GM12891 (cell line): ENCODE data around the gene ME3.

Experiments used
- DNase-seq: peaks from one replicate; pipeline ENCODE4 v3.0.0; 2011; ENCODE audit warnings: low spot score; ENCODE audit not compliant: insufficient read length
- FAIRE-seq: peaks from 2 replicates; lab custom pipeline; 2011; peaks lifted over from hg19 to GRCh38; lab: Jason Lieb, UNC
- PAX5 ChIP-seq: IDR thresholded peaks from 2 replicates; pipeline ENCODE4 v1.6.1; 2011; ENCODE audit warnings: low read length, moderate library complexity, mild to moderate bottlenecking; ENCODE audit not compliant: insufficient read depth, severe bottlenecking
- POLR2A ChIP-seq: IDR thresholded peaks from 2 replicates; pipeline ENCODE4 v1.6.1; 2011; ENCODE audit warnings: low read depth, low read length, control low read depth
- POLR2AphosphoS5 ChIP-seq: IDR thresholded peaks from 2 replicates; pipeline ENCODE4 v1.6.1; 2011; ENCODE audit warnings: low read depth, low read length, control low read depth
- POU2F2 ChIP-seq: IDR thresholded peaks from 2 replicates; pipeline ENCODE4 v1.6.1; 2011; ENCODE audit warnings: low read depth, mild to moderate bottlenecking, control low read depth, low read length, moderate library complexity
- SPI1 ChIP-seq: IDR thresholded peaks from 2 replicates; pipeline ENCODE4 v1.6.1; 2011; ENCODE audit warnings: low read depth, low read length, control low read depth
- TAF1 ChIP-seq: IDR thresholded peaks from 2 replicates; pipeline ENCODE4 v1.6.1; 2011; ENCODE audit warnings: low read depth, low read length, control low read depth

ME3 gene

GRCh38 chr11:86695373-86695772 is 23.0 kb upstream of the ME3 start:
- FAIRE-seq (no peak), DNase-seq (no peak)
- TF ChIP-seq TAF1 (no peak), PAX5 (no peak), SPI1 (no peak), POLR2A (no peak), POU2F2 (no peak)

DNA sequence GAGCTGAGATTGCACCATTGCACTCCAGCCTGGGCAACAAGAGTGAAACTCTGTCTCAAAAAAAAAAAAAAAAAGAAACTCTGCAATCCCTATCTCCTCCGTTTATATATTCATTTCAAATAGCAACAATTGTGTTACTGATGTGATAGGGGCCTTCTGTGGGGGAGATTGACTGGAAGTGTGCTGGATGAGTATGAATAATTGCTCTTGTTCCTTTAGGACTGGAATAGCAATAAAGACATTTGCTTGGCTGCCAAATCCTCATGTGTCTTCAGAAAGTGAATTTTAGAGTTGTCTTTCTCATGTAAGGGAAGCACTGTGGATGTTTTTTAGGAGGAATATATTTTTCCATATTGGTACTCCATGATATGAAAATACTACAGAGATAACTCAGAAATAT is 21.1 kb upstream of the ME3 start:
- TF ChIP-seq POLR2AphosphoS5 (no peak), POLR2A (no peak), PAX5 (no peak), POU2F2 (no peak), TAF1 (no peak), SPI1 (no peak)
- no peak for FAIRE-seq

GRCh38 chr11:86692746-86693145 is 20.3 kb upstream of the ME3 start:
- DNase-seq (no peak), FAIRE-seq (no peak)
- no peak for TF ChIP-seq POLR2AphosphoS5
- TF ChIP-seq POLR2A = no peak
- no peak for TF ChIP-seq PAX5
- TF ChIP-seq POU2F2 = no peak
- no peak for TF ChIP-seq SPI1
- no peak for TF ChIP-seq TAF1

More for the DNA sequence above, 21.1 kb upstream of the ME3 start:
- no peak for DNase-seq

- no peak for DNase-seq
- no peak for FAIRE-seq
- TF ChIP-seq TAF1 (no peak), PAX5 (no peak), POU2F2 (no peak), POLR2AphosphoS5 (no peak), SPI1 (no peak), POLR2A (no peak)
These were observed 19.9 kb upstream of the ME3 start for GRCh38 chr11:86692317-86692716.

DNA sequence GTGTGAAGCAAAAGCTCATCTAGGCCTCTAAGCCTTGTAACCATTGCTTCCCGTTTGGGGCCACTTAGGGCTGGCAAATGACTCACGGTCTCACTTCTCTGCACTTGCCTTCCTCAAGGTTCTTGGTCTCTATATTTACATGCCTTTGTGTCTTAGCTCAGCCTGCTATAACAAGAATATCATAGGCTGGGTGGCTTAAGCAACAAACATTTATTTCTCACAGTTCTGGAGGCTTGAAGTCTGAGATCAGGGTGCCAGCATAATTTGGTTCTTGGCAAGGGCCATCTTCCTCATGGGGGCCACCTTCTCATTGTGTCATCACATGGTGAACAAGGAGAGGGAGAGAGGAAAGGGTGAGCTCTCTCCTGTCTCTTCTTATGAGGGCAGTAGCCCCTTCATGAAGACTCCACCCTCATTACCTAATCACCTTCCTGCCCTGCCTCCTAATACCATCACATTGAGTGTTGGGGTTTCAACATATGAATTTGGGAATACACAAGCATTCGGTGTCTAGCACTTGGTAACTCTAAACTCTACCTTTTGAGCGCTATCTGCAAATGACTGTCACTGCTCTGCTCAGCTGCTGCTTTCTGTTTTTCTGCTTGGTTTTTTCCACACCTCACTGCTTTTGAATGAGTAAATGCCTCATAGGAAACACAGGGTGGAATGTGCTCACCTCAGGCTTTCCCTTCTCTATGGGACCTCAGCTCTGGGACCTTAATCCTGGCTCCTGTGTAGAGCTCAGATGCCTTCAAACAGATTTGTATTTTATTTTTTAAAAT is 16.2 kb upstream of the ME3 start:
- DNase-seq (no peak), FAIRE-seq (peak; percentile 64)
- TF ChIP-seq SPI1 = peak; percentile 29; the same call in 1 of the 2 replicates
- TF ChIP-seq POLR2AphosphoS5 = no peak
- no peak for TF ChIP-seq POLR2A

GRCh38 chr11:86687185-86687778 is 14.9 kb upstream of the ME3 start:
- DNase-seq = no peak
- FAIRE-seq = no peak
- TF ChIP-seq POU2F2 (no peak), TAF1 (no peak), PAX5 (no peak), POLR2A (no peak), POLR2AphosphoS5 (no peak), SPI1 (no peak)

DNA sequence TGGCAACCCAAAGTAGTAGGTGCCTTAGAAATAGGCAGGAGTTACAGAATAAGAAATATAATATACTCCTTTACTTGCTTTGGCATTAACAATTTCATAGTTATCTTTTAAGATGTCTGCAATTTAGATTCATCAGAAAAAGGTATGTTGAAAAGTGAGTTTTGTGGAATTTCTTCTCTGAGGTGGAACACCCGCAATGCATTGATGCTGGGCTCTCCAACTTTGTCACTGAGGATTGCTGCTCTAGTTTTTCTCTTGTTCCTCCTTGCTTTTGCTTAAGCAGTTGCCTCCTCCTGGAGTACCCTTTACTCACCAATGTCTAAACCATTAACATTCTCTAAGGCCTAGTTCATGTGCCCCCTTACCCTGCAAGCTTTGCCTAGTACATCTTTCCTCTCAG is 14.1 kb upstream of the ME3 start:
- TF ChIP-seq SPI1 = no peak
- TF ChIP-seq POLR2AphosphoS5 = no peak
- TF ChIP-seq POU2F2 = no peak
- no peak for TF ChIP-seq TAF1
- TF ChIP-seq PAX5 = no peak
- TF ChIP-seq POLR2A = no peak
- FAIRE-seq (no peak), DNase-seq (no peak)

GRCh38 chr11:86681483-86681756 is 9.0 kb upstream of the ME3 start:
- TF ChIP-seq POLR2A = no peak
- no peak for TF ChIP-seq POLR2AphosphoS5
- TF ChIP-seq PAX5 = no peak
- no peak for TF ChIP-seq POU2F2
- TF ChIP-seq SPI1 = no peak
- TF ChIP-seq TAF1 = no peak
- FAIRE-seq (no peak), DNase-seq (no peak)

DNA sequence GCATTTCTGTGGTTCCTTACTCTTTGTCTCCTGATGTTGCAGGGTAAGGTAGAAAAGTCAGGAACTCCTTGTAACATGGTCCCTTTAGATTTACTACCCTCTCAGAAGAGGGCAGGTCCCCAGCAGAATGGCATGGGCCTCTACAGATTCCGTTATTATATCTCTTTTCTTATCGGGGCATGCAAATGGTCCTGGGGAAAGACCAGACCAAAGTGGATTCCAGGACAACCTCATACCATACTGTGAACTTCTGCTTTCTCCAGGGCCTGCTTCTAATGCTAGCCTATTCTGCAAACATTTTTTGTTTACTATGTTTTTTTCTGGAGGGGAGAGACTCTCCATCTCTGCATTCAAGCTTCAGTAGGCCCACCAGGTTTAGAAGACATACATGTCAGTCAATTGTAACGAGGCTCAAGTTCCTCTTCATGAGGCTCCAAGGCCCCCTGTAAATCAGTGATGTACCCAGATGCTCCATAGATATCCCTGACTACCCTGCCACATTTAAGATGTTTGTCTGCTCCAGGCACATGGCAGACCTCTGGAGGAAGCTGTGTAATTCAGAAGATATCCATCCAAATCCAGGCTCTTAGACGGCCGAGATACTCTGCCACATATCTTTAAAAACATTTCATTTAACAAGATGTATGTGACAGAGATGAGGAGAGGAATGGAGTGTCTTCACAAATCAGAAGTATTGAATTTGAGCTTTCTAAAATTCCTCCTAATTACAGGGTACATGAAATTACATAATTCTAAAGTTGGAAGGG is 8.5 kb upstream of the ME3 start:
- no peak for FAIRE-seq
- no peak for TF ChIP-seq TAF1
- TF ChIP-seq POLR2A = no peak
- TF ChIP-seq POU2F2 = no peak
- TF ChIP-seq SPI1 = no peak
- TF ChIP-seq POLR2AphosphoS5 = no peak
- TF ChIP-seq PAX5 = no peak
- DNase-seq = no peak

DNA sequence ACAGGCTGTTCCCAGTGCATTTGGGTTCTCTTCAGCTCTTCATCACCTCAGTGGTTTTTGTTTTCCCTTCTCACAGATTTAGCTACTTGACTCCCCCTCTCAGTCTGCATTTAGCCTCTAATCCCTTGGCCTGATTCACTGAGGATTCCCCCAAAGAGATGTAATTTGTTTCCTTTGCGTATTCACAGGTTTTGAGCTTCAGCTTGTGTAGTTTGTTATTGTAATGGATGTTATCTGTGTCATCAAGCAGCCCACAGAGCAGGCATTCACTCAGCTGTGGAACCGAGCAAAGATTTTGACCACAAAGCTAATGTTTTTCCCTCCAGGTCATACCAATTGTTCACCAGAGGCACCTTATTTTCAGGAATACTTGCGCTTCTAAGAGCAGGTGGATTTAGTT is 6.4 kb upstream of the ME3 start:
- FAIRE-seq = no peak
- TF ChIP-seq POLR2A = no peak
- no peak for TF ChIP-seq TAF1
- TF ChIP-seq POLR2AphosphoS5 = no peak
- no peak for TF ChIP-seq PAX5
- TF ChIP-seq POU2F2 = no peak
- TF ChIP-seq SPI1 = no peak
- no peak for DNase-seq
